ENCODE data around the gene SDK2.

Gene SDK2

GRCh38 chr17:73605444-73605843 lies 38.8 kb downstream of the SDK2 start:
- DNase-seq: no peak

GRCh38 chr17:73604476-73604875 lies 39.8 kb downstream of the SDK2 start:
- DNase-seq: no peak

GRCh38 chr17:73603971-73604370 lies 40.3 kb downstream of the SDK2 start:
- no peak for DNase-seq

GRCh38 chr17:73600103-73600871 lies 44.0 kb downstream of the SDK2 start:
- DNase-seq: no peak

GRCh38 chr17:73599599-73599998 lies 44.6 kb downstream of the SDK2 start:
- DNase-seq: no peak

- no peak for DNase-seq
Measured at GRCh38 chr17:73598212-73598611, 46.0 kb downstream of the SDK2 start.

GRCh38 chr17:73595931-73596330 lies 48.3 kb downstream of the SDK2 start:
- no peak for DNase-seq

GRCh38 chr17:73595479-73595878 lies 48.8 kb downstream of the SDK2 start:
- no peak for DNase-seq

- no peak for DNase-seq
Measured at GRCh38 chr17:73595068-73595467, 49.2 kb downstream of the SDK2 start.

- no peak for DNase-seq
Measured at GRCh38 chr17:73594598-73594997, 49.6 kb downstream of the SDK2 start.

GRCh38 chr17:73594025-73594424 lies 50.2 kb downstream of the SDK2 start:
- DNase-seq: no peak

- DNase-seq: no peak
Measured at GRCh38 chr17:73593249-73593965, 50.8 kb downstream of the SDK2 start.

- no peak for DNase-seq
Measured at GRCh38 chr17:73592501-73592961, 51.7 kb downstream of the SDK2 start.

- DNase-seq: no peak
Measured at GRCh38 chr17:73592079-73592415, 52.2 kb downstream of the SDK2 start.

- DNase-seq: no peak
Measured at GRCh38 chr17:73591296-73592078, 52.8 kb downstream of the SDK2 start.

- no peak for DNase-seq
Measured at GRCh38 chr17:73589363-73589980, 54.8 kb downstream of the SDK2 start.

- no peak for DNase-seq
Measured at GRCh38 chr17:73588891-73589290, 55.4 kb downstream of the SDK2 start.

GRCh38 chr17:73588301-73588846 lies 55.9 kb downstream of the SDK2 start:
- DNase-seq: no peak

GRCh38 chr17:73586921-73587602 lies 57.2 kb downstream of the SDK2 start:
- DNase-seq: no peak

- DNase-seq: no peak
Measured at GRCh38 chr17:73586275-73586832, 57.9 kb downstream of the SDK2 start.

- DNase-seq: no peak
Measured at GRCh38 chr17:73585583-73585982, 58.7 kb downstream of the SDK2 start.

GRCh38 chr17:73584987-73585386 lies 59.3 kb downstream of the SDK2 start:
- no peak for DNase-seq

Measured in NCI-H2029 treated with DMSO at 0.1 percent for 48 hours (cell line).